Ovary (tissue), 9 donors: ENCODE results near the gene LBHD1. TPM values are rescaled to one million over a fixed set of nuclear protein-coding genes. Genes with fewer than 3 reads are reported as not detected.
"Not testable (repeated sequence)": the region's sequence is repeated elsewhere in the genome, so short reads cannot be mapped to it uniquely, and the experiment has no call there.

Source experiments
- DNase-seq, 5 donors: peaks; one replicate each; pipeline ENCODE4 v3.0.0-alpha.2; 2019 to 2020
- H3K27ac ChIP-seq, 2 donors: fragments of 200-600 bp; one replicate each; pipeline versions ENCODE4 v1.5.1 to v1.8.0; 2019 to 2022
- H3K27me3 ChIP-seq: fragments of 200-600 bp; one replicate; pipeline ENCODE4 v1.8.0; 2022
- H3K36me3 ChIP-seq: fragments of 200-600 bp; sonication (generic); one replicate; pipeline ENCODE4 v1.5.1; 2019
- H3K4me1 ChIP-seq: one replicate; pipeline ENCODE4 v1.8.1; 2013; ENCODE audit warnings: mild to moderate bottlenecking, moderate library complexity; ENCODE audit not compliant: insufficient read depth
- H3K4me3 ChIP-seq: fragments of 200-600 bp; sonication (generic); one replicate; pipeline ENCODE4 v1.5.1; 2017
- H3K9me3 ChIP-seq, 2 donors: fragments of 200-600 bp in 1 of 2; sonication (generic) in 1 of 2; one replicate each; pipeline versions ENCODE4 v1.5.1 to v1.8.1; 2013 to 2019; ENCODE audit warnings: mild to moderate bottlenecking in 1 of 2, moderate library complexity in 1 of 2
- CTCF ChIP-seq, 3 donors: fragments of 450-650 bp in 2 of 3; fragments of 200-600 bp in 1 of 3; IDR thresholded peaks; one replicate each; pipeline versions ENCODE4 v1.5.1 to v1.8.0; 2016 to 2022; ENCODE audit warnings: antibody characterized with exemption in 3 of 3, mild to moderate bottlenecking in 1 of 3
- EP300 ChIP-seq: sonication (generic); formaldehyde crosslinking; IDR thresholded peaks from one replicate; pipeline ENCODE4 v1.6.1; 2017; ENCODE audit warnings: antibody characterized with exemption
- POLR2A ChIP-seq: fragments of 450-650 bp; IDR thresholded peaks from one replicate; pipeline ENCODE4 v1.6.1; 2017; ENCODE audit warnings: antibody characterized with exemption, mild to moderate bottlenecking, moderate library complexity
- WGBS, 3 donors: extraction: QIAGEN DNeasy Blood & Tissue Kit in 1 of 3; methylation state at CpG; one replicate each; pipeline versions ENCODE4 v1.1.5 to v1.1.7; 2013 to 2017; 5-methylcytosine and 5-hydroxymethylcytosine counted together
- intact Hi-C, 4 donors: fragments of 100-400 bp; cut with DNase I; formaldehyde crosslinking; loops; one replicate each; pipeline versions ENCODE4 v1.11.0 to v1.15.1; 2022 to 2023
- polyA plus RNA-seq, 2 donors: library from polyadenylated mRNA; stranded (reverse); fragments of 200-250 nt in 1 of 2; fragments of 350-450 nt in 1 of 2; fragmentation: Illumina TruSeq in 1 of 2; extraction: RNeasy Lipid Tissue Mini Kit (QIAGEN cat#74804) in 1 of 2; gene quantifications; one replicate each; pipeline ENCODE4 v1.2.3, GENCODE V29; 2013 to 2014
- total RNA-seq, 7 donors: library from RNA; depleted of rRNA in 2 of 7; stranded (reverse); fragments of >200 nt in 2 of 7; fragmentation: NEBNext Ultra II Directional in 3 of 7; extraction: Animal tissue kit (Norgen Biotek cat#: 25700) in 3 of 7; gene quantifications; one replicate each; pipeline versions ENCODE4 v1.1.0 to v1.2.4, GENCODE V29; 2016 to 2023
- donor health status: DM: no; HTN: no; CAD: no; lungs with moderate emphysema.
- donor health status: DM: no; HTN: no; CAD: no.
- donor health status: Bipolar disorder and iron deficiency.
- donor health status: DM: yes; HTN: yes; CAD: no.
- donor health status: DM: no; HTN: no; CAD: no.
- donor health status: DM: yes; HTN: yes; CAD: no.

Gene LBHD1
- total and polyA plus RNA-seq, 9 donors: 2.4 to 6.0 (median 4.6) TPM

- H3K9me3 ChIP-seq: no peaks in the 10 kb centered on the region
- H3K27me3 ChIP-seq: no peaks in the 10 kb centered on the region
- H3K27ac ChIP-seq: peak overlapping the region; percentile 75 to 79
- WGBS, 3 donors: 2 to 3% (median 2%) methylated on average over 32 to 36 of the region's 36 CpGs
- H3K4me3 ChIP-seq: peak overlapping the region; percentile 71
- no peak for DNase-seq
- peaks cover 7% of the 10 kb centered on the region for H3K4me1 ChIP-seq
- intact Hi-C loops: no loop called here
- no peak for TF ChIP-seq CTCF (IDR thresholded peaks at IDR 0.05)
- no peak for TF ChIP-seq POLR2A
- TF ChIP-seq EP300: no peak
- H3K36me3 ChIP-seq: no peaks in the 10 kb centered on the region
Observed at GRCh38 chr11:62664405-62665074, 7.5 kb downstream of the LBHD1 start.

GRCh38 chr11:62656796-62657429, 15.2 kb downstream of the LBHD1 start:
- no peaks in the 10 kb centered on the region for H3K36me3 ChIP-seq
- H3K9me3 ChIP-seq: no peaks in the 10 kb centered on the region
- WGBS, 3 donors: 53 to 69% (median 67%) methylated on average over 5 of the region's 5 CpGs
- TF ChIP-seq CTCF (IDR thresholded peaks at IDR 0.05): no peak
- no peak overlapping the region for H3K4me3 ChIP-seq
- H3K4me1 ChIP-seq: peaks cover 3% of the 10 kb centered on the region
- no peak for DNase-seq
- H3K27me3 ChIP-seq: no peaks in the 10 kb centered on the region
- intact Hi-C loops: no loop called here
- no peak overlapping the region for H3K27ac ChIP-seq

- Histone ChIP-seq H3K27ac (no peak overlapping the region), H3K27me3 (no peaks in the 10 kb centered on the region), H3K4me1 (peaks cover 3% of the 10 kb centered on the region), H3K9me3 (no peaks in the 10 kb centered on the region), H3K4me3 (no peak overlapping the region), H3K36me3 (no peaks in the 10 kb centered on the region)
- WGBS, 3 donors: 64 to 78% (median 68%) methylated on average over 11 of the region's 11 CpGs
- intact Hi-C loops: no loop called here
- no peak for DNase-seq
- TF ChIP-seq CTCF (IDR thresholded peaks at IDR 0.05) (no peak), POLR2A (no peak), EP300 (no peak)
Observed at GRCh38 chr11:62654297-62654696, 17.8 kb downstream of the LBHD1 start.

GRCh38 chr11:62652161-62653006, 19.7 kb downstream of the LBHD1 start:
- no peak for TF ChIP-seq EP300
- no peak for TF ChIP-seq CTCF (IDR thresholded peaks at IDR 0.05)
- TF ChIP-seq POLR2A: no peak
- peaks cover 3% of the 10 kb centered on the region for H3K4me1 ChIP-seq
- no peaks in the 10 kb centered on the region for H3K27me3 ChIP-seq
- intact Hi-C loops: no loop called here
- WGBS, 3 donors: 35 to 37% (median 37%) methylated on average over 16 of the region's 16 CpGs
- H3K9me3 ChIP-seq: no peaks in the 10 kb centered on the region
- H3K36me3 ChIP-seq: peaks cover 2% of the 10 kb centered on the region
- H3K27ac ChIP-seq: peak overlapping the region; percentile 81 to 83
- peak overlapping the region; percentile 84 for H3K4me3 ChIP-seq
- no peak for DNase-seq

- H3K4me3 ChIP-seq, intact Hi-C loops, H3K27me3 ChIP-seq, H3K4me1 ChIP-seq, H3K36me3 ChIP-seq, DNase-seq, H3K27ac ChIP-seq, H3K9me3 ChIP-seq: not testable (repeated sequence)
- WGBS, 3 donors: 90 to 96% (median 92%) methylated on average over 12 of the region's 12 CpGs
Observed at GRCh38 chr11:62650283-62650682, 21.8 kb downstream of the LBHD1 start.
